ENCODE results near the gene MRPL52. TPM values are rescaled to one million over a fixed set of nuclear protein-coding genes. Genes with fewer than 3 reads are reported as not detected.
"Not testable (repeated sequence)": the region's sequence is repeated elsewhere in the genome, so short reads cannot be mapped to it uniquely, and the experiment has no call there.

The MRPL52 gene
- total RNA-seq, 4 donors from 2014 or later: 30.3 to 114 (median 52.9) TPM

DNA sequence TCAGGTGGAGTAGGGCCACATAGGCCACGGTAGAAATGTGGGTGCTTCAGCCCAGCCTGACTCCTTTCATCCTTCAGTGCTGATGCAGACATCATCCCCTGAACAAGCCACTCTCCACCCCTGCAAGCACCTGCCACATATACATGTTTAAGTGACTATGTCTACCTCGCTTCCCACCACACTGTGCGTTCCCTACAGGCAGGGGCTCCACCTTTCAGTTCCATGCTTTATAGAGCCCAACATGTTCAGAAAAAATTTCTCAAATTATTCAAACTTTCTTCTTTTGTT lies 26.1 kb upstream of the MRPL52 start:
- H3K9me3 ChIP-seq: no peaks in the 10 kb centered on the region
- no peak for TF ChIP-seq POLR2A (IDR thresholded peaks at IDR 0.05)
- TF ChIP-seq, protein P1, sequence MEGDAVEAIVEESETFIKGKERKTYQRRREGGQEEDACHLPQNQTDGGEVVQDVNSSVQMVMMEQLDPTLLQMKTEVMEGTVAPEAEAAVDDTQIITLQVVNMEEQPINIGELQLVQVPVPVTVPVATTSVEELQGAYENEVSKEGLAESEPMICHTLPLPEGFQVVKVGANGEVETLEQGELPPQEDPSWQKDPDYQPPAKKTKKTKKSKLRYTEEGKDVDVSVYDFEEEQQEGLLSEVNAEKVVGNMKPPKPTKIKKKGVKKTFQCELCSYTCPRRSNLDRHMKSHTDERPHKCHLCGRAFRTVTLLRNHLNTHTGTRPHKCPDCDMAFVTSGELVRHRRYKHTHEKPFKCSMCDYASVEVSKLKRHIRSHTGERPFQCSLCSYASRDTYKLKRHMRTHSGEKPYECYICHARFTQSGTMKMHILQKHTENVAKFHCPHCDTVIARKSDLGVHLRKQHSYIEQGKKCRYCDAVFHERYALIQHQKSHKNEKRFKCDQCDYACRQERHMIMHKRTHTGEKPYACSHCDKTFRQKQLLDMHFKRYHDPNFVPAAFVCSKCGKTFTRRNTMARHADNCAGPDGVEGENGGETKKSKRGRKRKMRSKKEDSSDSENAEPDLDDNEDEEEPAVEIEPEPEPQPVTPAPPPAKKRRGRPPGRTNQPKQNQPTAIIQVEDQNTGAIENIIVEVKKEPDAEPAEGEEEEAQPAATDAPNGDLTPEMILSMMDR (IDR thresholded peaks at IDR 0.05): no peak
- no peak for DNase-seq
- H3K4me1 ChIP-seq: peaks cover 0 to 15% (median 0%) of the 10 kb centered on the region in 4 donors
- H3K27me3 ChIP-seq: no peaks in the 10 kb centered on the region
- no peak overlapping the region for H3K4me3 ChIP-seq
- peak overlapping the region in 1 of 4 donors; percentile 13 for H3K27ac ChIP-seq
- H3K36me3 ChIP-seq: no peaks in the 10 kb centered on the region

DNA sequence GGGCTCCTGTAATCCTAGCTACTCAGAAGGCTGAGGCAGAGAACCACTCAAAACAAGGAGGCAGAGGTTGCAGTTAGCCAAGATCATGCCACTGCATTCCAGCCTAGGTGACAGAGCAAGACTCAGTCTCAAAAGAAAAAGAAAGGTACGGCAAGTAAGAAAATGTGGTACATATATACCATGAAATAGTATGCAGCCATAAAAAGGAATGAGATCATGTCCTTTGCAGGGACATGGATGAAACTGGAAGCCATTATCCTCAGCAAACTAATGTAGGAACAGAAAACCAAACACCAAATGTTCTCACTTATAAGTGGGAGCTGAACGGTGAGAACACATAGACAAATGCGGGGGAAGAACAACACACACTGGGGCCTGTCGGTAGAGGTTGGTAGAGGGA lies 24.5 kb upstream of the MRPL52 start:
- not testable (repeated sequence) for H3K4me3 ChIP-seq, DNase-seq, H3K36me3 ChIP-seq, H3K27me3 ChIP-seq, H3K27ac ChIP-seq, H3K9me3 ChIP-seq
- peaks cover 0 to 23% (median 0%) of the 10 kb centered on the region in 4 donors for H3K4me1 ChIP-seq

DNA sequence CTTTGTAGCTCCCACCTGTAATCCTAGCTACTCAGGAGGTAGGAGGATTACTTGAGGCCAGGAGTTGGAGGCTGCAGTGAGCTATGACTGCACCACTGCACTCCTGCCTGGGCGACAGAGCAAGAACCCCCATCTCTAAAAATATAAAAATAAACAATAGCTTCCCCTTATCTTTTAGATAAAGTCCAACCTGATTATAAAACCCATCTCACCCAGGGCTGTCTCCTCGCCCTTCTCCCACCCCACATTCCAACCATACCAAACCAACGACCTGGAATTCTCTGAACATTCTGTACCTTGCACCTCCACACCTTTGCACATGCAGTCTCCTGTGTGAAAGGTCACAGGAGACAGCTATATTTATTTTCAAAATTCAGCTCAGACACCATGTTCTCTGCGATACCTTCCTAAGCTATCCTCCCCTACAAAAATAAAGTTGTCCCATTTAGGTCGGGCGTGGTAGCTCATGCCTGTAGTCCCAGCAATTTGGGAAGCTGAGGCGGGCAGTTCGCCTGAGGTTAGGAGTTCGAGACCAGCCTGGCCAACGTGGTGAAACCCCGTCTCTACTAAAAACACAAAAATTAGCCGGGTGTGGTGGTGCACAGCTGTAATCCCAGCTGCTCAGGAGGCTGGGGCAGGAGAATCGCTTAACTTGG lies 22.1 kb upstream of the MRPL52 start:
- DNase-seq: peak in 1 of 3 donors; percentile 67
- Histone ChIP-seq H3K27me3 (no peaks in the 10 kb centered on the region), H3K9me3 (no peaks in the 10 kb centered on the region), H3K4me3 (peak overlapping the region in 2 of 4 donors; percentile 21 to 27), H3K4me1 (peaks cover 0 to 23% (median under 1%) of the 10 kb centered on the region in 4 donors), H3K36me3 (no peaks in the 10 kb centered on the region), H3K27ac (peak overlapping the region in 3 of 4 donors; percentile 72 to 87 (median 83))
- TF ChIP-seq POLR2A (IDR thresholded peaks at IDR 0.05): no peak
- TF ChIP-seq, protein P1 (IDR thresholded peaks at IDR 0.05): no peak

DNA sequence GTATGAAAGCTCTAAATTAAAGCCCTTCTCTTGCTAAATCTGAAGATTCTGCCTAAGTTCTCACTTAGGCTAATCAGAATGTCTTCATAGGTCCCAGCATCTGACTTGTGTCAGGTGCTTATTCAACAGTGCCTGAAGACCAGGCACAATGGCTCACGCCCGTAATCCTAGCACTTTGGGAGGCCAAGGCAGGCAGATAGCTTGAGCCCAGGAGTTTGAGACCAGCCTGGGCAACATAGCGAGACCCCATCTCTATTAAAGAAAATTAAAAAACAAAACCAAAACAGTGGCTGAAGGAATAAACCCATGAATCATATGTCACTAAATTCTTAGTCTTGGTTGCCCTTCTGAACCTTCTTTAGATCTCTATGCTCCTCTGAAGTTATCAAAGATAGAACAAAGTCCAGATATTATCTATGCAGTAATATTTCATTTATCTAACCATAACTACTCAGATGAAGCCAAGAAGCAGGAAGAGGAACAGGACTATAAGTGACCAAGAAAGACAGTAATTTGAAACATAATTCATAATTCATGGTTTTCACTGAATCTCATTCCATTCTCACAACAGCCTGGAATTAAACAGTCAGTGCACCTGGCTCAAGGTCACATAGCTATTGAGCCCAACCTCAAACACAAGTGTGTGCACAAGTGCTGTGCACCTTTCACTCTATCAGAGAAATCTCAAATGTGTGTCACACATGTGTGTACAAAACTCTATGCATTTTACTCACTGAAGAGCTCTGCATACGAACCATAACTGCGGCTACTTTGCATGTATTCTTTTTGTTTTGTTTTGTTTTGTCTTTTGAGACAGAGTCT lies 21.1 kb upstream of the MRPL52 start:
- DNase-seq: no peak
- H3K27ac ChIP-seq: peak overlapping the region in 3 of 4 donors; percentile 72 to 87 (median 83)
- H3K4me3 ChIP-seq: peak overlapping the region in 2 of 4 donors; percentile 27 to 38

DNA sequence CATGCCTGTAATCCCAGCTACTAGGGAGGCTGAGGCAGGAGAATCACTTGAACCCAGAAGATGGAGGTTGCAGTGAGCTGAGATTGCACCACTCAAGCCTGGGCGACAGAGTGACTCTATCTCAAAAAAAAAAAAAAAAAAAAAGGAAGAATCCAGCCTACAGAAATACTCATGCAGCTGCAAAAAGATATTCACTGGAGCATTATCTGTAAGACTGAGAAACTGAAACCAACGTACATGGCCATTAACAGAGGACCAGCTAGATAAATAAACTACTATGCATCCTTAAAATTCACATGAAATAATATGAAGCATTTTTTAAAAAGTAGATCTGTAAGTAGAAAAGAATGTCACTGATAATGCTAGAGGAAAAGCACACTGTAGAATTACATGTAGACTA lies 18.0 kb upstream of the MRPL52 start:
- Histone ChIP-seq H3K27ac (peak overlapping the region in 1 of 4 donors; percentile 46), H3K4me1 (peaks cover 0 to 37% (median 4%) of the 10 kb centered on the region in 4 donors), H3K36me3 (peaks cover 0 to 6% (median 0%) of the 10 kb centered on the region in 3 donors), H3K4me3 (peak overlapping the region in 2 of 4 donors; percentile 0 to 38), H3K9me3 (no peaks in the 10 kb centered on the region), H3K27me3 (no peaks in the 10 kb centered on the region)
- no peak for DNase-seq
- TF ChIP-seq, protein P1 (IDR thresholded peaks at IDR 0.05): no peak
- TF ChIP-seq POLR2A (IDR thresholded peaks at IDR 0.05): no peak

More for the DNA sequence above, 21.1 kb upstream of the MRPL52 start:
- Histone ChIP-seq H3K27me3 (no peaks in the 10 kb centered on the region), H3K9me3 (no peaks in the 10 kb centered on the region), H3K36me3 (peaks cover 0 to 6% (median 0%) of the 10 kb centered on the region in 3 donors), H3K4me1 (peaks cover 0 to 23% (median 4%) of the 10 kb centered on the region in 4 donors)
- TF ChIP-seq, protein P1 (IDR thresholded peaks at IDR 0.05): no peak
- TF ChIP-seq POLR2A (IDR thresholded peaks at IDR 0.05): peak; percentile 36 to 58

DNA sequence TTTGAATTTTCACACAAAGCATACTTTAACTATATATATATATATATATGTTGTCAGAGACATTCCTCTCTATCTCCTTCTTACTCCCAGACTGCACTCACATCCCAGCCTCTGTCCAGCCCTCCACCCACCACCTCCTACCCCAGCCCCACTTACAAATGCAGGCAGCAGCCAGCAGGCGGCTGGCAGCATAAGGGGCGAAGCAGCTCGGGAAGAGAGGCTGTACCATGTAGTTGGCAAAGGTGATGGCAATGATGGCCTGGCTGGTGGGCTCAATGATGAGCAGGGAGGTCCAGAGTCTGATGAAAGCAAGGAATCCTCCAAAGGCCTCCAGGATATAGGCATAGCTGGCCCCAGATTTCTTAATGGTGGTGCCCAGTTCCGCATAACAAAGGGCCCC lies 16.9 kb upstream of the MRPL52 start:
- peaks cover 0 to 39% (median 4%) of the 10 kb centered on the region in 4 donors for H3K4me1 ChIP-seq
- no peak overlapping the region for H3K27ac ChIP-seq
- DNase-seq: no peak
- H3K27me3 ChIP-seq: no peaks in the 10 kb centered on the region
- H3K4me3 ChIP-seq: peak overlapping the region in 2 of 4 donors; percentile 26 to 38
- TF ChIP-seq POLR2A (IDR thresholded peaks at IDR 0.05): no peak
- TF ChIP-seq, protein P1 (IDR thresholded peaks at IDR 0.05): peak in 1 of 6 experiments; percentile 4
- peaks cover 0 to 6% (median 0%) of the 10 kb centered on the region in 3 donors for H3K36me3 ChIP-seq
- no peaks in the 10 kb centered on the region for H3K9me3 ChIP-seq

All from Peyer's patch (tissue), 4 donors.